D721Med (cell line): ENCODE data around the gene OR4D9.
"Not testable (repeated sequence)": the region's sequence is repeated elsewhere in the genome, so short reads cannot be mapped to it uniquely, and the experiment has no call there.

Experiments
- DNase-seq: peaks from one replicate; pipeline ENCODE4 v3.0.0; 2011; ENCODE audit warnings: low spot score; ENCODE audit not compliant: insufficient read length
- FAIRE-seq: peaks from 2 replicates; lab custom pipeline; 2011; peaks lifted over from hg19 to GRCh38; lab: Jason Lieb, UNC
- TF ChIP-seq, protein P1 (sequence below): IDR thresholded peaks from 2 replicates; pipeline ENCODE4 v1.5.1; 2012; ENCODE audit warnings: mild to moderate bottlenecking, control low read depth; ENCODE audit not compliant: insufficient read depth; ENCODE audit errors: missing control alignments

OR4D9 gene

DNA sequence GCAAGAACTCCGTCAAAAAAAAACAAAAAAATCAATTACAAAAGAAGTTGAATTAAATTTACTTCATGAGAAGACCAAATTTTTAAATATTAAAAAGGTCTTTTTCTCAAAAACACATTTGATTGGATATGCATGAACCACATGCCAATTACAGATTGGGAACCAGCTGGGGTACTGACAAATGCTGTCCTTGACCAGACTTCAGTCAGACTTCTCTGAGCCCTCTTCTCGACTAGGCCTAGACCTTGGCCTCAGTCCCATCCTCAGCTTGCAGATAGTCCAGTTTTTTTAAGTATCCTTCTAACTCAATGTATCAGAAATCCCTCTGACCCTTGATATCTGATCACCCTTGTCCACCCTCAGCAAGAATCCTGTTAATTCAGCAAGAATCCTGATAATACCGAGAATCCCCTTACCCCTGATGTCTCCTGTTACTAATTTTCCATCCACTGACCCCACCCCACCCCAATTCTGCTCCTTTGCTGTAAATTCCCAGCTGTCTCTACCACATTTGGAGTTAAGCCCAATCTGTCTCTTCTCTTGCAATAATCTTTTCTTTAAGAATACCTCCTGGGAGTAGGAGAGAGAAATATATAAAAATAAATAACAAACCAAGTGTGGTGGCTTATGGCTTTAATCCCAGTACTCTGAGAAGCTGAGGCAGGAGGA is 30.9 kb downstream of the OR4D9 start:
- DNase-seq (no peak), FAIRE-seq (no peak)
- TF ChIP-seq, protein P1, sequence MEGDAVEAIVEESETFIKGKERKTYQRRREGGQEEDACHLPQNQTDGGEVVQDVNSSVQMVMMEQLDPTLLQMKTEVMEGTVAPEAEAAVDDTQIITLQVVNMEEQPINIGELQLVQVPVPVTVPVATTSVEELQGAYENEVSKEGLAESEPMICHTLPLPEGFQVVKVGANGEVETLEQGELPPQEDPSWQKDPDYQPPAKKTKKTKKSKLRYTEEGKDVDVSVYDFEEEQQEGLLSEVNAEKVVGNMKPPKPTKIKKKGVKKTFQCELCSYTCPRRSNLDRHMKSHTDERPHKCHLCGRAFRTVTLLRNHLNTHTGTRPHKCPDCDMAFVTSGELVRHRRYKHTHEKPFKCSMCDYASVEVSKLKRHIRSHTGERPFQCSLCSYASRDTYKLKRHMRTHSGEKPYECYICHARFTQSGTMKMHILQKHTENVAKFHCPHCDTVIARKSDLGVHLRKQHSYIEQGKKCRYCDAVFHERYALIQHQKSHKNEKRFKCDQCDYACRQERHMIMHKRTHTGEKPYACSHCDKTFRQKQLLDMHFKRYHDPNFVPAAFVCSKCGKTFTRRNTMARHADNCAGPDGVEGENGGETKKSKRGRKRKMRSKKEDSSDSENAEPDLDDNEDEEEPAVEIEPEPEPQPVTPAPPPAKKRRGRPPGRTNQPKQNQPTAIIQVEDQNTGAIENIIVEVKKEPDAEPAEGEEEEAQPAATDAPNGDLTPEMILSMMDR: no peak

DNA sequence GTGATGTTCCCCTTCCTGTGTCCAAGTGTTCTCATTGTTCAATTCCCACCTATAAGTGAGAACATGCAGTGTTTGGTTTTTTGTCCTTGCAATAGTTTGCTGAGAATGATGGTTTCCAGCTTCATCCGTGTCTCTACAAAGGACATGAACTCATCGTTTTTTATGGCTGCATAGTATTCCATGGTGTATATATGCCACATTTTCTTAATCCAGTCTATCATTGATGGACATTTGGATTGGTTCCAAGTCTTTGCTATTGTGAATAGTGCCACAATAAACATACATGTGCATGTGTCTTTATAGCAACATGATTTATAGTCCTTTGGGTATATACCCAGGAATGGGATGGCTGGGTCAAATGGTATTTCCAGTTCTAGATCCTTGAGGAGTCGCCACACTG is 32.4 kb downstream of the OR4D9 start:
- not testable (repeated sequence) for DNase-seq, FAIRE-seq

DNA sequence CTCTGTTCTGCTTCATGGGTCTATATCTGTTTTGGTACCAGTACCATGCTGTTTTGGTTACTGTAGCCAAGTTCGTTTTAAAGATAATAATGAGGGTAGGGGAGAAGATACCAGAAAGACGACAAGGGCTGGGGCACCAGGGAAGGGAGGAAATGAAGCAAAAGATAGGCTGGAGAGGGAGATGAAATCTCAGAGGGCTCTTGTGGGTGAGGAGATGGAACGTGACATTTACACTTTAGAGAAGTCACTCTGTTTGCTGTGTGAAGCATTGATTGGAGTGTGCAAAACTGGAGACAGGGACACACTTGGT is 33.5 kb downstream of the OR4D9 start:
- FAIRE-seq (no peak), DNase-seq (no peak)
- TF ChIP-seq, protein P1: no peak

DNA sequence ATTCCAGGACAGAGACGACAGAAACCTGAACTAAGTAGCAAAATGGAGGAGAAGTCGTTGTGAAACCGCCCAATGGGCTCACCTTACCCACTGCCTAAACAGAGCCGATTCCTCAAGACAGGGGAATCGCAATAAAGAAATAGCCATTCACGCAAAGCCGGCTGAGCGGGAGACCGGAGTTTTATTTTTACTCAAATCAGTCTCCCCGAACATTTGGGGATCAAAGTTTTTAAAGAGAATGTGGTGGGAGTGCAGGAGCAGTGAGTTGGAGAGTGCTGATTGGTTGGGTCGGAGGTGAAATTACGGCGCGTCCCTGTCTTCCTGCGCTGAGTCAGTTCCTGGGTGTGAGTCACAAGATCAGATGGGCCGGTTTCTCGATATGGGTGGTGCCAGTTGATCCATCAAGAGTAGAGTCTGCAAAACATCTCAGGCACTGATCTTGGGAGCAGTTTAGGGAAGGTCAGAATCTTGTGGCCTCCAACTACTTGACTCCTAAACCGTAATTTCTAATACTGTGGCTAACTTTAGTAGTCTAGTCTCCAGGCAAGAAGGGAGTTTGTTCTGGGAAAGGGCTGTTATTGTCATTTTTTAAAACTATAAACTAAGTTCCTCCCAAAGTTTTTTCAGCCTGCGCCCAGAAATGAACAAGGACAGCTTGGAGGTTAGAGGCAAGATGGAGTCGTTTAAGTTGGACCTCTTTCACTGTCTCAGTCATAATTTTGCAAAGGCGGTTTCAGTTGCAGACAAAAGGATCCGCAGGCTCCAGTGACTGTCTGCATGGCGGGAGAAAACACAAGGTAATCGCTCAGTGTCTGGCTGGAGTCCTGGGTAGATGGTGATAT is 34.1 kb downstream of the OR4D9 start:
- TF ChIP-seq, protein P1: no peak
- FAIRE-seq (no peak), DNase-seq (no peak)

GRCh38 chr11:59547605-59548308 is 36.4 kb downstream of the OR4D9 start:
- FAIRE-seq, DNase-seq: not testable (repeated sequence)

DNA sequence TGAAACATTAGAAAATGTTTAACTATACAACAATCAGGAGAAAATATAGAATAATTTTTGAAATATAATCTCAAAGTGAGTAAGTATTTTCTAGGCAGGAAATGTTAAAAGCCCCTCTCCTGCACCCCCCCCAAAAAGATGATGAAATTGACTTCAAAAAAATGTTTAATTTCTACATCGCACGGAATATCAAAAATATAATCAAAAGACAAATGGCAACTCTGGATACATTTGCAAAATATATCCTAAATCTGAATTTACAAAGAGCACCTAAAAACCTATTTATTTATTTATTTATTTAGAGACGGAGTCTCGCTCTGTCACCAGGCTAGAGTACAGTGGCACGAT is 36.9 kb downstream of the OR4D9 start:
- DNase-seq (no peak), FAIRE-seq (no peak)
- TF ChIP-seq, protein P1: no peak

- FAIRE-seq (no peak), DNase-seq (no peak)
- TF ChIP-seq, protein P1: peak; percentile 25
These were observed 39.1 kb downstream of the OR4D9 start for GRCh38 chr11:59550368-59550841.
